A673 (cell line): Measurements from ENCODE around the gene CYP11A1. TPM values are rescaled to one million over a fixed set of nuclear protein-coding genes. Genes with fewer than 3 reads are reported as not detected.

Source experiments
- BruUV-seq: library from RNA; stranded (reverse); fragments of 400-500 nt; replicated peaks from 2 replicates; lab custom pipeline; 2021; lab: Mats Ljungman, UMichigan
- CTCF ChIA-PET: fragments of 300-600 bp; sonication (Branson Sonifier 250); formaldehyde crosslinking; loops from one replicate; lab custom pipeline; 2022; ENCODE audit warnings: antibody characterized with exemption; lab: Charles Lee
- POLR2A ChIA-PET: fragments of 300-600 bp; sonication (Branson Sonifier 250); formaldehyde crosslinking; loops from one replicate; lab custom pipeline; 2022; ENCODE audit warnings: antibody characterized with exemption; ENCODE audit not compliant: low non-redundant PET; lab: Charles Lee
- DNase-seq: peaks from one replicate; pipeline ENCODE4 v3.0.0-alpha.2; 2015; ENCODE audit warnings: low spot score
- H3K27ac ChIP-seq: fragments of 200-600 bp; sonication (generic); 2 replicates; pipeline ENCODE4 v1.5.1; 2016; ENCODE audit warnings: mixed run types, low read depth, mild to moderate bottlenecking, mixed read lengths, antibody characterized with exemption, low read length; ENCODE audit not compliant: poor library complexity, severe bottlenecking
- H3K27me3 ChIP-seq: fragments of 200-600 bp; sonication (generic); replicated peaks from 2 replicates; pipeline ENCODE4 v1.6.1; 2017; ENCODE audit warnings: mixed run types, low read depth, mild to moderate bottlenecking, mixed read lengths, antibody characterized with exemption, low read length; ENCODE audit not compliant: insufficient read depth, poor library complexity
- H3K36me3 ChIP-seq: fragments of 200-600 bp; sonication (generic); 2 replicates; pipeline ENCODE4 v1.6.1; 2016; ENCODE audit warnings: mixed run types, mild to moderate bottlenecking, mixed read lengths, antibody characterized with exemption, low read length; ENCODE audit not compliant: insufficient read depth, poor library complexity, severe bottlenecking
- H3K4me1 ChIP-seq: fragments of 200-600 bp; sonication (generic); 2 replicates; pipeline ENCODE4 v1.6.1; 2017; ENCODE audit warnings: mixed run types, mild to moderate bottlenecking, mixed read lengths, antibody characterized with exemption, low read length; ENCODE audit not compliant: insufficient read depth, poor library complexity, severe bottlenecking
- H3K4me3 ChIP-seq: fragments of 200-600 bp; sonication (generic); 2 replicates; pipeline ENCODE4 v1.5.1; 2016; ENCODE audit warnings: low read depth, mixed run types, mild to moderate bottlenecking, mixed read lengths, low read length; ENCODE audit not compliant: poor library complexity, severe bottlenecking
- H3K9me3 ChIP-seq: fragments of 200-600 bp; sonication (generic); 2 replicates; pipeline ENCODE4 v1.6.1; 2016; ENCODE audit warnings: mixed run types, low read depth, mild to moderate bottlenecking, mixed read lengths, antibody characterized with exemption, low read length; ENCODE audit not compliant: poor library complexity, severe bottlenecking
- EZH2 ChIP-seq: fragments of 200-600 bp; sonication (generic); IDR thresholded peaks from 2 replicates; pipeline ENCODE4 v1.6.1; 2017; ENCODE audit warnings: borderline replicate concordance, low read depth, mild to moderate bottlenecking, mixed read lengths, antibody characterized with exemption, low read length; ENCODE audit not compliant: poor library complexity, severe bottlenecking
- intact Hi-C: fragments of 100-400 bp; cut with micrococcal nuclease; formaldehyde crosslinking; loops from one replicate; pipeline ENCODE4 v1.10.0; 2022; ENCODE audit not compliant: unreplicated experiment
- total RNA-seq: library from RNA; stranded (reverse); gene quantifications from 2 replicates; pipeline ENCODE4 v1.2.3, GENCODE V29; 2021
- TF ChIP-seq, protein P1 (sequence below): fragments of 300-800, 200-600 bp; sonication (generic); conservative IDR thresholded peaks from 2 replicates; pipeline ENCODE4 v1.5.1; 2017; ENCODE audit warnings: low read depth, mild to moderate bottlenecking, antibody characterized with exemption, low read length, moderate library complexity, mixed read lengths

The CYP11A1 gene
- total RNA-seq, 1 experiment from 2014 or later, result not detected

DNA sequence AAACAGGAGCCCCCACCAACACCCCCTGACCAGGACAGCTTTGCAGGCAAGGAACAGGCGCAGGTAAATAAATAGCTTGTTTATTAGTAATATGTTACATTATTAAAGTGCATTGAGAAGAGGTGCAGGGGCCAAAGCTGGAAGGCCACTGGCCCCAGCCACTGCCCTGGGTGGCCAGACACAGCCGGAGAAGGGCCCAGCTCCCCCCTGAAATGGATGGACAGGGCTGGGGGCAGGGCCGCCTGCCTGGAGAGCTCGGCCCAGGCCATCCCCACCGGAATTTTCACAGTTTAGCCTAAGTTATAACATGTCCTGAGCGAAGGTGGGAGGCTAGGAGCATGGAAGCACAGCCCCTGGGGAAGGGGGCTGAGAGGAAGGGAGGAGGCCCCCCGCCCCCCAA lies 41.8 kb upstream of the CYP11A1 start:
- ChIA-PET CTCF (no interaction called here), POLR2A (no interaction called here)
- H3K27ac ChIP-seq, result no peak overlapping the region
- DNase-seq, result no peak
- H3K36me3 ChIP-seq, result no peaks in the 10 kb centered on the region
- peaks cover 8% of the 10 kb centered on the region for H3K4me1 ChIP-seq
- BruUV-seq, result no TSS peak
- no peaks in the 10 kb centered on the region for H3K9me3 ChIP-seq
- no peaks in the 10 kb centered on the region for H3K27me3 ChIP-seq
- intact Hi-C loops, result no loop called here
- no peak overlapping the region for H3K4me3 ChIP-seq
- no peak for TF ChIP-seq EZH2
- TF ChIP-seq, protein P1, sequence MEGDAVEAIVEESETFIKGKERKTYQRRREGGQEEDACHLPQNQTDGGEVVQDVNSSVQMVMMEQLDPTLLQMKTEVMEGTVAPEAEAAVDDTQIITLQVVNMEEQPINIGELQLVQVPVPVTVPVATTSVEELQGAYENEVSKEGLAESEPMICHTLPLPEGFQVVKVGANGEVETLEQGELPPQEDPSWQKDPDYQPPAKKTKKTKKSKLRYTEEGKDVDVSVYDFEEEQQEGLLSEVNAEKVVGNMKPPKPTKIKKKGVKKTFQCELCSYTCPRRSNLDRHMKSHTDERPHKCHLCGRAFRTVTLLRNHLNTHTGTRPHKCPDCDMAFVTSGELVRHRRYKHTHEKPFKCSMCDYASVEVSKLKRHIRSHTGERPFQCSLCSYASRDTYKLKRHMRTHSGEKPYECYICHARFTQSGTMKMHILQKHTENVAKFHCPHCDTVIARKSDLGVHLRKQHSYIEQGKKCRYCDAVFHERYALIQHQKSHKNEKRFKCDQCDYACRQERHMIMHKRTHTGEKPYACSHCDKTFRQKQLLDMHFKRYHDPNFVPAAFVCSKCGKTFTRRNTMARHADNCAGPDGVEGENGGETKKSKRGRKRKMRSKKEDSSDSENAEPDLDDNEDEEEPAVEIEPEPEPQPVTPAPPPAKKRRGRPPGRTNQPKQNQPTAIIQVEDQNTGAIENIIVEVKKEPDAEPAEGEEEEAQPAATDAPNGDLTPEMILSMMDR, result no peak

DNA sequence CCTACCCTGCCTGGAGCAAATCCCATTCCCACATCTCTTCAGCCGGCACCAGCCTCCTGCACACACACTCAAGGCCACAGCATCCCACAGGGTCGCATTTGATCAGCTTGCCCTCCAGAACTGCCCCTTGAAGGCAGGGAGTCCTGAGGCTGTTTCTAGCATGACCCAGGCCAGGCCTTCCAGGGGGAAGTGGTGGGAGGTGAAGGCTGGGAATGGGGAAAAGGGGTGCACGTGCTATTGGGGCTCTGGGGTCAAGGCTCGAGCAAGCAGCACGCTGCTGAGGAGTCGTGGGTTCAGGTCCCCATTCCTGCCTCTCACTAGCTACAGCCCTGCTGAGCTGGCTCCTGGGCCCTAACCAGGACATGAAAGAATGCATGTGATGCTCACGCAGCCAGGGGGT lies 41.4 kb upstream of the CYP11A1 start:
- ChIA-PET POLR2A (no interaction called here), CTCF (no interaction called here)
- DNase-seq, result no peak
- no peaks in the 10 kb centered on the region for H3K36me3 ChIP-seq
- no TSS peak for BruUV-seq
- no peaks in the 10 kb centered on the region for H3K27me3 ChIP-seq
- TF ChIP-seq, protein P1, result no peak
- TF ChIP-seq EZH2, result no peak
- no peak overlapping the region for H3K4me3 ChIP-seq
- H3K9me3 ChIP-seq, result no peaks in the 10 kb centered on the region
- intact Hi-C loops, result no loop called here
- no peak overlapping the region for H3K27ac ChIP-seq
- H3K4me1 ChIP-seq, result peaks cover 12% of the 10 kb centered on the region

DNA sequence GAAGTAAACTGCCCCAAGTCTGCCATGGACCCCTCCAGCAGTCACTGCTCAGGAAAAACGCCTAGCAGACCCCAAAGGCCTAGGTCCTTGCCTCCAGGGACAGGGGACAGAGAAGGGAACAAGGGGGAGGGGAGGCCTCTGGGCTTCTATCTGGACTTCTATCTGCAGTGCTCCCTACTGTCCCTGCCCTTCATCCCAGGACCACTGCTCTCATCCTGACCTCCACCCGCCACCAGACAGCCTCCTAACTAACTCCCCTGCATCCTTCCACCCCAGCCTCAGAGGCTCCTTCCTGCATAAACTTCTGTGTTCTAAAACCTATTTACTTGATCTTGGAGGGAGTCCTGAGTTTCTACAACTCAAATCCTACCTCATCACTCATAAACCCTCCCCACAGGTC lies 40.9 kb upstream of the CYP11A1 start:
- ChIA-PET POLR2A (no interaction called here), CTCF (no interaction called here)
- Histone ChIP-seq H3K27me3 (no peaks in the 10 kb centered on the region), H3K36me3 (no peaks in the 10 kb centered on the region), H3K4me1 (peaks cover 16% of the 10 kb centered on the region), H3K4me3 (no peak overlapping the region), H3K9me3 (no peaks in the 10 kb centered on the region), H3K27ac (no peak overlapping the region)
- TF ChIP-seq, protein P1, result no peak
- intact Hi-C loops, result no loop called here
- no TSS peak for BruUV-seq
- DNase-seq, result no peak
